Fibroblast of villous mesenchyme (primary cell): Measurements from ENCODE around the gene SMURF2. TPM values are rescaled to one million over a fixed set of nuclear protein-coding genes. Genes with fewer than 3 reads are reported as not detected.
"Not testable (repeated sequence)": the region's sequence is repeated elsewhere in the genome, so short reads cannot be mapped to it uniquely, and the experiment has no call there.

Experiments used
- DNase-seq: peaks from one replicate; pipeline ENCODE4 v3.0.0-alpha.2; 2010; ENCODE audit warnings: low read depth
- H3K4me3 ChIP-seq: 2 replicates; pipeline ENCODE4 v1.5.1; 2011; ENCODE audit warnings: low read depth, mild to moderate bottlenecking, low read length
- CTCF ChIP-seq: IDR thresholded peaks from 2 replicates; pipeline ENCODE4 v1.5.1; 2012; ENCODE audit warnings: low read depth, mild to moderate bottlenecking, low read length; ENCODE audit not compliant: insufficient read depth
- total RNA-seq: library from RNA; depleted of rRNA; stranded (reverse); fragments of >200 nt; gene quantifications from 2 replicates; pipeline ENCODE4 v1.2.3, GENCODE V29; 2012

Gene SMURF2
- total RNA-seq, 1 donor: 188 TPM

GRCh38 chr17:64617125-64617780 is 44.9 kb downstream of the SMURF2 start:
- no peak for DNase-seq
- H3K4me3 ChIP-seq: no peak overlapping the region
- TF ChIP-seq CTCF: no peak

DNA sequence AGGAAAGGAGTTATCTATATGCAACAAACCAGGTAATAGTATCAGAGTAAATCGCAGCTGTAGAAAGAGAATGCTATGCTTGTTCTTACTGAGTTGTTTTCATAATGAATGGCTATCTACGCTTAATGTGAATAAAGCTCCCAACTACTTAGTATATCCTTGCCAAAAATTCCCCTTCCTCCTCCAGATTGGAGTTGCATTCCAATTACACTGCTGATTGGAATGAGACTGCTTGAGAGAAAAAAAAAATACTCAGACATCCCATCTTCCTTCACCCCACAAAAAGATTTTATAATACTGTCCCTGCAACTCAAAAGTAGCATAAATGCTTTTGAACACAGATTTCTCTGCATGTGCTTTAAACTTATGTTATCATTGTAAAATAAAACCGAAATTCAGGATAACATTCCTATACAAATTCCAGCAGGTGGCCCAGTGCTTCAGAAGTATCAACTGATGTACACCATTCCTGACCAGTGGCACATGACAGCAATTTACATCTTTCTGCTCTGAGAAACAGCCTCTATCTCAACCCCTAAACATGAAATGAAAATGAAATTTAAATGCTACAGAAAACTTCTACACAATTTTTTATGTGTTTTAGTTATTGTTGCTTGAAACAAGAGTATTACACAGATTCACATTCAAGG is 47.0 kb downstream of the SMURF2 start:
- peak; percentile 53 for DNase-seq
- TF ChIP-seq CTCF: no peak
- no peak overlapping the region for H3K4me3 ChIP-seq

DNA sequence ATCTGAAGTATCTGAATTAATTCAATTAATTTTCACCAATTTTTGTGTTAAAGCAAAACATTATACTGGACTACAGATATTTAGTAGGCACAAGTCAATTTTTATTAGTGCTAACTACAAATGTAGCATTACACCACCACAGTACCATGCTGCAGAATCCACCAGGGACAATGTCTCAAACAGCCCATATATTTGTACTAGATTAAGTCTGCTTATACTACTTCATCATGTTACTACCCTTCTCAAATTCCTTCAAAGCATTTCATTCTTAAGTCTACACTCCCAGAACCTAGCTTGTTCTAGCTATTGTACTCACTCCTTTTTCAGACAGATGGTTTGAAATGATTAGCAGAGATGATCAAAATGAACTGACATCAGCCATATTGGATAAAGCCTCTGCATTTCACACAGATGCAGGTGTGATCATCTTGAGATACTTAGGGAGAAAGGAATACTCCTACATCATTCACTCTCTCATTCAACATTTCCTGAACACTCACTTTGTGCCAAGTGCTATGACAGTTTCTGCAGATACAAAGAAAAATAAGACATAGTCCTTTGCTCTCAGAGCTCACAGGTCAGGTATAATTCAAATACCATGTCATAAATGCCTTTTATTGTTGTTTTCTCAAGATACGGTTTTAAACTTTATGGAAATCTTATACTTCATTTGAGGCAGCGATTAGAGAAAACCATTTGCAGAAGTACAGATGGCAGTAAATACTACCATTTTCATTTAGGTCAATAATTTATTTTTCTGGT is 47.7 kb downstream of the SMURF2 start:
- no peak for TF ChIP-seq CTCF

DNA sequence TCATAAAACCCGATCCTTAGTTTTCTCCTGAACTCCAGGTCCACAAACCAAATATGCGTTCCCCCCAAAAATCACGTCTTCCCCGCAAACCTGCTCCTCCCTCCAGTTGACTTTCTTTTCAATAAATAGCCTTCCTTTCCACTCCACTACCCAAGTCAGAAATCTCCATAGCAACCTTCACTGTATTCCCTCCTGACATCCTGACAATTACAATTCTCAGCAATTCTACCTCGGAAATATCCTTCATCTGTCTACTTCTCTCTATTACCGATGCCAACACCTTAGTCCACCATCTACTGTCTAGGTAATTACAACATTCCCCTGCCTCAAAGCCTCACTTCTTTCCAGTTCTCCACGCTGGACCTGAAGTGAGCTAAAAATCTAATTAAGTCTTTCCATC is 50.7 kb downstream of the SMURF2 start:
- H3K4me3 ChIP-seq: no peak overlapping the region
- DNase-seq: no peak
- no peak for TF ChIP-seq CTCF

More for the DNA sequence above, 47.7 kb downstream of the SMURF2 start:
- no peak overlapping the region for H3K4me3 ChIP-seq
- DNase-seq: no peak

DNA sequence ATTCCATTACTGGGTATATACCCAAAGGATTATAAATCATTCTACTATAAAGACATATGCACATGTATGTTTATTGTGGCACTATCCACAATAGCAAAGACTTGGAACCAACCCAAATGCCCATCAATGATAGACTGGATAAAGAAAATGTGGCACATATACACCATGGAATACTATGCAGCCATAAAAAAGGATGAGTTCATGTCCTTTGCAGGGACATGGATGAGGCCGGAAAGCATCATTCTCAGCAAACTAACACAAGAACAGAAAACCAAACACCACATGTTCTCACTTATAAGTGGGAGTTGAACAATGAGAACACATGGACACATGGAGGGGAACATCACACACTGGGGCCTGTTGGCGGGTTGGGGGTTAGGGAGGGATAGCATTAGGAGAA is 51.9 kb downstream of the SMURF2 start:
- DNase-seq, H3K4me3 ChIP-seq: not testable (repeated sequence)

- DNase-seq: peak; percentile 41
- TF ChIP-seq CTCF: no peak
- H3K4me3 ChIP-seq: no peak overlapping the region
Measured at GRCh38 chr17:64608571-64608981, 53.5 kb downstream of the SMURF2 start.

DNA sequence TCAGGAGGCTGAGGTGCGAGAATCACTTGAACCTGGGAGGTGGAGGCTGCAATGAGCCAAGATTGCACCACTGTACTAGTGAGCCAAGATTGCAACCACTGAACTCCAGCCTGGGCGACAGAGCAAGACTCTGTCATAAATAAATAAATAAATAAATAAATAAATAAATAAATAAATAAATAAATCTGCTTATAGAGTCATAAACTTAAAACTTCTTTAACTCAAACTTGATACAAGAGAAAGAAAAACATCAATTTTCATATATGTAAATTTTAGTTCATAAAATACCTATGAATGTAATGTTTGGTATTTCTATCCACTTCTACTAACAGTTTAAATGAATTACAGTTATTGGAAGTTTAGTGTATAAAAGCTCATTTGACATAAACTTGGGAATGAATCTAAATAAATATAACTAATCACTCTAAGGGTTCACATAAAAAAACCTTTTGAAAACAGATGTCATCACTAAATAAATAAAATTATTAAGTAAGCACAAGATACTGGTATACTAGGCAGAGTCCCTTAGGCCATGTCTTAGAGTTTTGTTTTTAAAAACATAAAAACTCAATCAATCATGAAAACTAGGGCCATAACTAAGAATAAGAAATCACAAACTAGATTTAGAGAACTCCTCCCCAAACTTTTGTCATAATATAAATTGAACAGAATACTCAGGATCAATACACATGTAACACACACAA is 54.1 kb downstream of the SMURF2 start:
- no peak for TF ChIP-seq CTCF
- DNase-seq: peak; percentile 40
- H3K4me3 ChIP-seq: no peak overlapping the region

- H3K4me3 ChIP-seq, DNase-seq: not testable (repeated sequence)
Measured at GRCh38 chr17:64604532-64604931, 57.6 kb downstream of the SMURF2 start.
